Measurements from ENCODE around the gene ERCC6L.

ERCC6L gene

DNA sequence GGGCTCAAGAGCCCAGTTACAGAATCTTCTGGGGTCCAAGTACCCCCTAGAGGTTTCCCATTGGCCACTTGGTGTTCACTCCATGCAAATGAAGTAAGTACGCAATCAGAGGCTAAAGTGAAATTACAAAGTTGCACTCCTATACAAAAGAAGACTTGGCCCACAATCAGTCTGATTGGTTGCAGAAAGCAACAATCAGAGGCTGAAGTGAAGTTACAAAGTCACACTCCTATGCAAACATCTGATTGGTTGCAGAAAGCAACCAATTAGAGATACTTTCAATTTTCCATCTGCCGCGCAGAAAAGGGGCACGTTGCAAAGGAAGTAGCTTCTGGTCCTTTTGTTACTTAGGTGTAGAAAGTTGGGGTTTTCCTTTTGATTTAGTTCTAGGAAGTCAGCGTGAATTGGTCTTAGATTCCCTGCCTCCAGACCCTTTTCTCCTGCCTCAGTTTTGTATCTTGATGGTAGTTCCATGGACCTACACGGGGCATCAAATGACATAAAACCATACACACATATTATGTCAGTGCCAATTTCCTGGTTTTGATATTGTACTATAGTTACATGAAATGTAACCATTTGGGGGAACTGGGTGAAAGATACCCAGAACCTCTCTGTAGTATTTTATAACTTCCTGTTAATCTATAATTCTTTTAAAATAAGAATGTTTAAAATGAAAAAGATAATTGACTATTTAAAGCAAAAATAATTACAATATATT, 69.7 kb downstream of the ERCC6L start:
- FAIRE-seq (no peak), DNase-seq (ENCODE audit: low spot score) (no peak)

DNA sequence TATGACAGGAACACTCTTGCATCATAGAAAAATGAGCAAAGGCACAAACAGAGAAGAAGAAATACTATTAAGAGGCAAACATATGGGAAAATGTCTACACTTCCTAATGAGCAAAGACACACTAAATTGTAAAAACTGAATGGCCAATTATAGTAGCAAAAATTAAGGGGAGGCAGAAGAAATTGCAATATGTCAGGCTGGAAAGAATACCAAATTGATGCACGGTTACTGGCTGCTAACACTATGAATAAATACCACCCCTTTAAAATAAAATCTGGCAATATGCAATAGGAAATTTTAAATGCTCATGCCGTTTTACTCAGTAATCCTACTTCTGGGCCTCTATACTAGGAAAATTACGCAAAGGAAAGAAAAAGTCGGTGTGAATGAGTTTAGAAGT, 73.3 kb downstream of the ERCC6L start:
- FAIRE-seq (no peak), DNase-seq (ENCODE audit: low spot score) (no peak)

DNA sequence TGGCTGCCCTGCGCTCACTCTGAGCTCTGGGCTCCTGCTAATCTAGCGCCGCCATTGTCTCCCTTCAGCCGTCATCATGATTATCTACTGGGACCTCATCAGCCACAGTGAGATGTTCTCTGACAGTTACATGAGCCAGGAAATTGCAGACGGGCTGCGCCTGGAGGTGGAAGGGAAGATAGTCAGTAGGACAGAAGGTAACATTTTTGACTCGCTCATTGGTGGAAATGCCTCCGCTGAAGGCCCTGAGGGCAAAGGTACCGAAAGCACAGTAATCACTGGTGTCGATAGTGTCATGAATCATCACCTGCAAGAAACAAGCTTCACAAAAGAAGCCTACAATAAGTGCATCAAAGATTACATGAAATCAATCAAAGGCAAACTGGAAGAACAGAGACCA, 79.1 kb downstream of the ERCC6L start:
- FAIRE-seq, result no peak

DNA sequence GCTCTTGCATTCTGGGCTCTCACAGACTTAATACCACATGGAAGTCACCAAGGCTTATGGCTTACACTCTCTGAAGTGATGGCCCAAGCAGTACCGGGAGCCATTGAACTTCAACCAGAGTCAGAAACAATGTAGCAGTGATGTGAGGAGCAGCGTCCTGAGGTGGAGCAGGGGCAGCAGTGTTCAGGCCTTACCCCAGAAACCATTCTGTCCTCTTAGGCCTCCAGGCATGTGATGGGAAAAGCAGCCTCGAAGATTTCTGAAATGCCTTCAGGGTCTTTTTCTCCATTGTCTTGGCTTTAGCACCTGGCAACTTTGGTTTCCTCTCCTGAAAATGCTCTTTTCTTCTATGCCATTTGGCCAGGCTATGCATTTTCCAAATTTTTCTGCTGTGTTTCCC, 80.1 kb downstream of the ERCC6L start:
- FAIRE-seq (no peak), DNase-seq (ENCODE audit: low spot score) (no peak)

More for the DNA sequence above, 79.1 kb downstream of the ERCC6L start:
- no peak for DNase-seq (ENCODE audit: low spot score)

All from urothelium cell line (cell line).